ENCODE measurements around the gene ACP2.

Gene ACP2

GRCh38 chr11:47244448-47245350, 3.9 kb downstream of the ACP2 start:
- in situ Hi-C loops (cut with HindIII; ENCODE audit: low sequenced_read_pairs) = no loop called here

- in situ Hi-C loops (cut with HindIII; ENCODE audit: low sequenced_read_pairs) = no loop called here
Measured at GRCh38 chr11:47243454-47243853, 5.2 kb downstream of the ACP2 start.

GRCh38 chr11:47242596-47243192, 5.9 kb downstream of the ACP2 start:
- in situ Hi-C loops (cut with HindIII; ENCODE audit: low sequenced_read_pairs) = no loop called here

- in situ Hi-C loops (cut with HindIII; ENCODE audit: low sequenced_read_pairs) = no loop called here
Measured at GRCh38 chr11:47241841-47242301, 6.7 kb downstream of the ACP2 start.

- in situ Hi-C loops (cut with HindIII; ENCODE audit: low sequenced_read_pairs) = no loop called here
Measured at GRCh38 chr11:47239852-47240251, 8.8 kb downstream of the ACP2 start.

GRCh38 chr11:47236482-47236881, 12.1 kb downstream of the ACP2 start:
- in situ Hi-C loops (cut with HindIII; ENCODE audit: low sequenced_read_pairs) = no loop called here

- in situ Hi-C loops (cut with HindIII; ENCODE audit: low sequenced_read_pairs) = no loop called here
Measured at GRCh38 chr11:47235163-47235562, 13.5 kb downstream of the ACP2 start.

GRCh38 chr11:47234669-47235100, 13.9 kb downstream of the ACP2 start:
- in situ Hi-C loops (cut with HindIII; ENCODE audit: low sequenced_read_pairs) = loop anchor here (5.0 kb wide), 2 partner anchors 52 to 98 kb away; no protein-coding TSS in a partner anchor

- in situ Hi-C loops (cut with HindIII; ENCODE audit: low sequenced_read_pairs) = loop anchor here (5.0 kb wide), 2 partner anchors 52 to 98 kb away; no protein-coding TSS in a partner anchor
Measured at GRCh38 chr11:47233989-47234668, 14.5 kb downstream of the ACP2 start.

GRCh38 chr11:47233051-47233450, 15.6 kb downstream of the ACP2 start:
- in situ Hi-C loops (cut with HindIII; ENCODE audit: low sequenced_read_pairs) = loop anchor here (5.0 kb wide), 2 partner anchors 51 to 99 kb away; no protein-coding TSS in a partner anchor

GRCh38 chr11:47229161-47229560, 19.5 kb downstream of the ACP2 start:
- in situ Hi-C loops (cut with HindIII; ENCODE audit: low sequenced_read_pairs) = no loop called here

GRCh38 chr11:47225552-47226400, 22.8 kb downstream of the ACP2 start:
- in situ Hi-C loops (cut with HindIII; ENCODE audit: low sequenced_read_pairs) = no loop called here

GRCh38 chr11:47222696-47223095, 25.9 kb downstream of the ACP2 start:
- in situ Hi-C loops (cut with HindIII; ENCODE audit: low sequenced_read_pairs) = no loop called here

- in situ Hi-C loops (cut with HindIII; ENCODE audit: low sequenced_read_pairs) = no loop called here
Measured at GRCh38 chr11:47220401-47220821, 28.2 kb downstream of the ACP2 start.

- in situ Hi-C loops (cut with HindIII; ENCODE audit: low sequenced_read_pairs) = no loop called here
Measured at GRCh38 chr11:47216121-47216798, 32.4 kb downstream of the ACP2 start.

GRCh38 chr11:47215366-47215910, 33.2 kb downstream of the ACP2 start:
- in situ Hi-C loops (cut with HindIII; ENCODE audit: low sequenced_read_pairs) = no loop called here

GRCh38 chr11:47213950-47214565, 34.6 kb downstream of the ACP2 start:
- in situ Hi-C loops (cut with HindIII; ENCODE audit: low sequenced_read_pairs) = no loop called here

GRCh38 chr11:47212938-47213337, 35.7 kb downstream of the ACP2 start:
- in situ Hi-C loops (cut with HindIII; ENCODE audit: low sequenced_read_pairs) = no loop called here

GRCh38 chr11:47208628-47209027, 40.0 kb downstream of the ACP2 start:
- in situ Hi-C loops (cut with HindIII; ENCODE audit: low sequenced_read_pairs) = no loop called here

Data from endothelial cell of hepatic sinusoid (primary cell).